Measurements from ENCODE around the gene SLC6A8. TPM values are rescaled to one million over a fixed set of nuclear protein-coding genes. Genes with fewer than 3 reads are reported as not detected.

The SLC6A8 gene
- total RNA-seq, 1 donor from 2014 or later, result 74.1 TPM

- H3K4me1 Mint-ChIP-seq (ENCODE audit: unreplicated experiment), result peaks cover 6% of the 10 kb centered on the region
- DNase-seq (ENCODE audit: extremely low spot score, unreplicated experiment), result no peak
- no peak for TF ChIP-seq CTCF (IDR thresholded peaks at IDR 0.05)
- no peak overlapping the region for H3K27ac Mint-ChIP-seq (ENCODE audit: unreplicated experiment)
- H3K27me3 Mint-ChIP-seq (ENCODE audit: unreplicated experiment), result no peaks in the 10 kb centered on the region
- H3K9me3 Mint-ChIP-seq (ENCODE audit: unreplicated experiment), result peaks cover 5% of the 10 kb centered on the region
- H3K36me3 Mint-ChIP-seq (ENCODE audit: unreplicated experiment), result peaks cover 23% of the 10 kb centered on the region
- H3K4me3 Mint-ChIP-seq (ENCODE audit: unreplicated experiment), result no peak overlapping the region
Observed at GRCh38 chrX:153717445-153717844, 29.7 kb downstream of the SLC6A8 start.

GRCh38 chrX:153719238-153719637 is 31.5 kb downstream of the SLC6A8 start:
- H3K4me3 Mint-ChIP-seq (ENCODE audit: unreplicated experiment), result no peak overlapping the region
- H3K9me3 Mint-ChIP-seq (ENCODE audit: unreplicated experiment), result peaks cover 5% of the 10 kb centered on the region
- peaks cover 21% of the 10 kb centered on the region for H3K36me3 Mint-ChIP-seq (ENCODE audit: unreplicated experiment)
- TF ChIP-seq CTCF (IDR thresholded peaks at IDR 0.05), result no peak
- no peak overlapping the region for H3K27ac Mint-ChIP-seq (ENCODE audit: unreplicated experiment)
- H3K4me1 Mint-ChIP-seq (ENCODE audit: unreplicated experiment), result peaks cover 12% of the 10 kb centered on the region
- no peak for DNase-seq (ENCODE audit: extremely low spot score, unreplicated experiment)
- H3K27me3 Mint-ChIP-seq (ENCODE audit: unreplicated experiment), result no peaks in the 10 kb centered on the region

- Mint-ChIP-seq H3K27ac (ENCODE audit: unreplicated experiment) (no peak overlapping the region), H3K4me1 (ENCODE audit: unreplicated experiment) (peaks cover 12% of the 10 kb centered on the region), H3K9me3 (ENCODE audit: unreplicated experiment) (peaks cover 5% of the 10 kb centered on the region), H3K4me3 (ENCODE audit: unreplicated experiment) (no peak overlapping the region), H3K36me3 (ENCODE audit: unreplicated experiment) (peaks cover 20% of the 10 kb centered on the region), H3K27me3 (ENCODE audit: unreplicated experiment) (no peaks in the 10 kb centered on the region)
- DNase-seq (ENCODE audit: extremely low spot score, unreplicated experiment), result no peak
- TF ChIP-seq CTCF (IDR thresholded peaks at IDR 0.05), result no peak
Observed at GRCh38 chrX:153719701-153720100, 32.0 kb downstream of the SLC6A8 start.

- peak overlapping the region; percentile 78 for H3K27ac Mint-ChIP-seq (ENCODE audit: unreplicated experiment)
- no peak for DNase-seq (ENCODE audit: extremely low spot score, unreplicated experiment)
- TF ChIP-seq CTCF (IDR thresholded peaks at IDR 0.05), result no peak
- H3K36me3 Mint-ChIP-seq (ENCODE audit: unreplicated experiment), result peaks cover 10% of the 10 kb centered on the region
- peaks cover 5% of the 10 kb centered on the region for H3K9me3 Mint-ChIP-seq (ENCODE audit: unreplicated experiment)
- H3K4me1 Mint-ChIP-seq (ENCODE audit: unreplicated experiment), result peaks cover 30% of the 10 kb centered on the region
- peak overlapping the region; percentile 84 for H3K4me3 Mint-ChIP-seq (ENCODE audit: unreplicated experiment)
- H3K27me3 Mint-ChIP-seq (ENCODE audit: unreplicated experiment), result no peaks in the 10 kb centered on the region
Observed at GRCh38 chrX:153722704-153723350, 35.1 kb downstream of the SLC6A8 start.

- H3K27ac Mint-ChIP-seq (ENCODE audit: unreplicated experiment), result peak overlapping the region; percentile 78
- H3K4me3 Mint-ChIP-seq (ENCODE audit: unreplicated experiment), result peak overlapping the region; percentile 84
- DNase-seq (ENCODE audit: extremely low spot score, unreplicated experiment), result no peak
- peaks cover 32% of the 10 kb centered on the region for H3K4me1 Mint-ChIP-seq (ENCODE audit: unreplicated experiment)
- TF ChIP-seq CTCF (IDR thresholded peaks at IDR 0.05), result peak; percentile 45
- no peaks in the 10 kb centered on the region for H3K27me3 Mint-ChIP-seq (ENCODE audit: unreplicated experiment)
- H3K9me3 Mint-ChIP-seq (ENCODE audit: unreplicated experiment), result peaks cover 5% of the 10 kb centered on the region
- peaks cover 9% of the 10 kb centered on the region for H3K36me3 Mint-ChIP-seq (ENCODE audit: unreplicated experiment)
Observed at GRCh38 chrX:153723351-153724251, 35.9 kb downstream of the SLC6A8 start.

Data from osteocyte (in vitro differentiated cells).